HEK293T (cell line): Measurements from ENCODE around the gene DQX1.

ENCODE experiments used
- CTCF ChIA-PET: fragments of 350-600 bp; formaldehyde crosslinking; extraction: SDS; loops from one replicate; lab custom pipeline; 2021; ENCODE audit warnings: antibody characterized with exemption, inconsistent platforms; lab: Yijun Ruan, JAX
- POLR2A ChIA-PET: fragments of 350-600 bp; formaldehyde crosslinking; extraction: SDS; loops from one replicate; lab custom pipeline; 2020; ENCODE audit warnings: antibody characterized with exemption, inconsistent platforms; lab: Yijun Ruan, JAX
- DNase-seq: peaks from one replicate; pipeline ENCODE4 v3.0.0; 2012; ENCODE audit warnings: mixed read lengths; ENCODE audit errors: extremely low spot score
- ARNT ChIP-seq: fragments of 450-650 bp; IDR thresholded peaks from 2 replicates; pipeline ENCODE4 v1.6.1; 2017; ENCODE audit warnings: mild to moderate bottlenecking
- BHLHE40 ChIP-seq: fragments of 450-650 bp; IDR thresholded peaks from 2 replicates; pipeline ENCODE4 v1.6.1; 2016; ENCODE audit warnings: mild to moderate bottlenecking, moderate library complexity, borderline replicate concordance
- CTBP1 ChIP-seq: fragments of 450-650 bp; IDR thresholded peaks from 2 replicates; pipeline ENCODE4 v1.6.1; 2016; ENCODE audit warnings: borderline replicate concordance
- ELF4 ChIP-seq: fragments of 450-650 bp; IDR thresholded peaks from 2 replicates; pipeline ENCODE4 v1.6.1; 2017; ENCODE audit warnings: antibody characterized with exemption
- FOXA1 ChIP-seq: fragments of 450-650 bp; IDR thresholded peaks from 2 replicates; pipeline ENCODE4 v1.6.1; 2016; ENCODE audit warnings: mild to moderate bottlenecking
- FOXK2 ChIP-seq: fragments of 450-650 bp; IDR thresholded peaks from 2 replicates; pipeline ENCODE4 v1.6.1; 2016; ENCODE audit warnings: mild to moderate bottlenecking
- FOXM1 ChIP-seq: fragments of 450-650 bp; IDR thresholded peaks from 2 replicates; pipeline ENCODE4 v1.6.1; 2017; ENCODE audit warnings: mild to moderate bottlenecking, borderline replicate concordance
- HDGF ChIP-seq: fragments of 450-650 bp; IDR thresholded peaks from 2 replicates; pipeline ENCODE4 v1.6.1; 2017; ENCODE audit warnings: antibody characterized with exemption, borderline replicate concordance
- L3MBTL2 ChIP-seq: fragments of 450-650 bp; conservative IDR thresholded peaks from 2 replicates; pipeline ENCODE4 v1.6.1; 2016; ENCODE audit warnings: mild to moderate bottlenecking
- LEF1 ChIP-seq: fragments of 450-650 bp; IDR thresholded peaks from 2 replicates; pipeline ENCODE4 v1.6.1; 2017; ENCODE audit warnings: mild to moderate bottlenecking, borderline replicate concordance
- NFRKB ChIP-seq: fragments of 450-650 bp; IDR thresholded peaks from 2 replicates; pipeline ENCODE4 v1.6.1; 2016; ENCODE audit warnings: mild to moderate bottlenecking, moderate library complexity
- SP1 ChIP-seq: fragments of 450-650 bp; IDR thresholded peaks from 2 replicates; pipeline ENCODE4 v1.6.1; 2017
- SUZ12 ChIP-seq: fragments of 450-650 bp; IDR thresholded peaks from 2 replicates; pipeline ENCODE4 v1.6.1; 2016; ENCODE audit warnings: mild to moderate bottlenecking
- TARDBP ChIP-seq: fragments of 450-650 bp; IDR thresholded peaks from 2 replicates; pipeline ENCODE4 v1.6.1; 2016
- ZNF384 ChIP-seq: fragments of 450-650 bp; IDR thresholded peaks from 2 replicates; pipeline ENCODE4 v1.6.1; 2016
- TF ChIP-seq, protein P1 (sequence below): fragments of 450-650 bp; IDR thresholded peaks from 2 replicates; pipeline ENCODE4 v1.6.1; 2016

The DQX1 gene

DNA sequence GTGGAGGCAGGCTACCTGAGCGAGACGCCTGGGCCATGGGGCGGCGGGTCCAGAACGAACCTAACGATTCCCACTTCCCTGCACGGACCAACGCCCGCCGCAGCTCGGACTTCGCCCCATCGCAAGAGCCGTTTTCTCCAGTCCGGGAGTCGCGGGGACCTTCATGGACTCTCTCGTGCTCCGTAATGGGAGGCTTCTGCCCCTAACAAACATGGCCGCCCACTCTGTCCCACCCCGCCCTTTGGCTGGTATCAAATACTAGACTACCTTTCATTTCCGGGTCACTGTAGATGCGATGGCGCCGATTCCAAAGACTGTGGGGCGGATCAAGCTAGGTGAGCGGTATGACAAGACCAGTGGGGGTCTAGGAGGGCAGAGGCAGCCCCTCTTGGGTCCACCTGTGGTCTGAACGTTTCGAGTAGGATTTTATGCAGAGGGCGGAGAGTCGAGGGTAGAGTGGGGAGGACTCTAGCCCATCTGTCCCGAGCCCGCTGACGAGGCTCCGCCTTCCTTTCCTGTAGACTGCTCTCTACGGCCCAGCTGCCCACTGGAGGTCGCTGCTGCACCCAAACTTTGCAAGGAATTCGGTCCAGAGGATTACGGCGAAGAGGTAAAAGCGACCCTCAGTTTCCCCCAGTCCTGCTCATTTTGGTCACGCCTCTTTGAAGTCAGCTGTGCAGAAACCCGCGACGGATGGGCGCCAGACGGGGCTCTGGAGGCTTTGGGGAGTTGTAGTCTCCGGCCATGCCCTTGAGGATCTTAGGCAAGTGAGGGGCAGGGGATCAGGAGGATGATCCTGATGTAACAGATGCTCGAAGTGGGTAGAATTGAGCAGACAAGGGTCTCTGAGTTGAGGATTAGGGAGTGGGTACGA, 43.0 kb downstream of the DQX1 start, which contains the start of the genes CCDC142 and TTC31:
Gene CCDC142 (minus strand): TSS at position 198 of the 874 bp plus-strand sequence. CDS start 161 bp downstream, at position 37.
Gene TTC31 (plus strand): TSS at position 281 of the 874 bp plus-strand sequence. CDS start 15 bp downstream, at position 296.
- POLR2A ChIA-PET, result interaction anchor here (0.6 to 4.1 kb wide), 17 partner anchors 8 to 106 kb away, joined by 3 to 46 read pairs (median 5); partner anchors contain the start of genes AUP1, DQX1, HTRA2 and MRPL53
- CTCF ChIA-PET, result interaction anchor here (0.7 to 1.5 kb wide), 9 partner anchors 8 to 392 kb away, joined by 3 to 10 read pairs (median 3); partner anchors contain the start of gene WBP1
- TF ChIP-seq ELF4 (peak; percentile 57; the same call in 1 of the 2 replicates), L3MBTL2 (no peak)
- DNase-seq, result peak; percentile 88

DNA sequence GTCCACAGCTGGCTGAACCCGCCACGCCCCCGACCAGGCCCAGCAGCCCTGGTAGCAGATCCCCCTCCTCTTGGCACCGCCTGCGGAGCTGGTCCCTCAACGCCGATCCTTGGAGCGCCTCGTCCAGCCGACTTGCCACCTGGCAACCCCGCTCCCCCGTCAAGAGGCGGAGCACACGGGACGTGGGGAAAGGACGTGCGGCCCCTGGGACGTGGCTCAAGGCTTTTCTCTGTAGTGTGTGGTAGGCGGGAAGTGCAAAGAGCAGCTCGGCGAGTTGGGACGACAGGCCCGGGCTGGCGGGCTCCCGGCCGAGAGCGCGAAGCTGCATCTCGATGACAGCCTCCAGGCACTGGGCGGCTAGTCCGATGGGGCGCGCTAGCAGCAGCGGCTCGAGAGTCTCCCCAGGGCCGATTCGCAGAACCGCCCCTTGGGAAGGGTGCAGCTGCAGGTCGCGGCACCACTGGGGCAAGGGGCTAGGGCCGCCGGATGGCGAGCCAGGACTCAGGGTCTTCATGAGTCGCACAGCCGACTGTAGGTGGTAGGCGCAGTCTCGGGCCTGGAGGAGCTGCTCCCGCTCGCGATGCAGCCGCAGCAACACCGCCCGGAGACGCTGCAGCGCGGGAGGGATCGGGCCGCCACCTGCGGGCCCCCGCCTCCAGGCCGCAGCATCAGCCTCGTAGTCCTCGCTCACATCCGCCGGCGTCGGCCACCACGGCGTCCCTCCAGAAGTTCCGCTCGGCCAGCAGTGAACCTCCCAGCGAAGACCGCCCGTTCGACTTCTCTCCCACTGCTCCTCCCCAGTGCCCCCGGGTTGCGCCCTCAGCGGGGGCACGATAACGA, 43.9 kb downstream of the DQX1 start:
- DNase-seq, result peak; percentile 46
- ChIA-PET POLR2A (interaction anchor here (0.8 to 4.1 kb wide), 17 partner anchors 7 to 112 kb away, joined by 3 to 46 read pairs (median 6); partner anchors contain the start of genes AUP1, DQX1, HTRA2 and INO80B), CTCF (interaction anchor here (0.7 to 1.5 kb wide), 9 partner anchors 7 to 392 kb away, joined by 3 to 10 read pairs (median 3); partner anchors contain the start of gene HTRA2)
- no peak for TF ChIP-seq HDGF
- no peak for TF ChIP-seq BHLHE40
- no peak for TF ChIP-seq FOXA1
- no peak for TF ChIP-seq TARDBP
- TF ChIP-seq LEF1, result no peak
- TF ChIP-seq NFRKB, result no peak
- no peak for TF ChIP-seq SP1
- no peak; the same call in 1 of the 2 replicates for TF ChIP-seq L3MBTL2
- no peak for TF ChIP-seq FOXK2
- TF ChIP-seq SUZ12, result no peak
- no peak for TF ChIP-seq ARNT
- no peak for TF ChIP-seq CTBP1
- TF ChIP-seq ZNF384, result no peak
- TF ChIP-seq ELF4, result no peak
- no peak for TF ChIP-seq FOXM1

DNA sequence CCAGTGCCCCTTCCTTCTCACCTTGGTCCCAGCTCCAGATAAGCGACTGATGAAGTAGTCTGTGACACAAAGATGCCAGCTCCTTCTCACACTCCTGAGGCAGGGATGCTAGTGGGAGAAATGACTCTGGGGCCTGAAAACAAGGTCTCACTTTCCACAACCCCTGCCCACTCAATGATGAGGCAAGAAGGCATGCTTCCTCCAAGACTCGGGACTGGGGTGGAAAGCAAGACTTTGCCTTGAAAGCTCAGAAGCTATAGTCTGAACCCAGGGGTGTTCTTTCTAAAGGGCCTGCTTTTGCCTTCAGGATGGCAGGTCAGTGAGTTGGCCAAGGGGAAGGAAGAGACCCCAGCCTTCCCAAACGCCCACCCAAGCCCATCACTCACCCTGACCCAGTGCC, 44.6 kb downstream of the DQX1 start:
- TF ChIP-seq FOXM1, result no peak
- TF ChIP-seq, protein P1, sequence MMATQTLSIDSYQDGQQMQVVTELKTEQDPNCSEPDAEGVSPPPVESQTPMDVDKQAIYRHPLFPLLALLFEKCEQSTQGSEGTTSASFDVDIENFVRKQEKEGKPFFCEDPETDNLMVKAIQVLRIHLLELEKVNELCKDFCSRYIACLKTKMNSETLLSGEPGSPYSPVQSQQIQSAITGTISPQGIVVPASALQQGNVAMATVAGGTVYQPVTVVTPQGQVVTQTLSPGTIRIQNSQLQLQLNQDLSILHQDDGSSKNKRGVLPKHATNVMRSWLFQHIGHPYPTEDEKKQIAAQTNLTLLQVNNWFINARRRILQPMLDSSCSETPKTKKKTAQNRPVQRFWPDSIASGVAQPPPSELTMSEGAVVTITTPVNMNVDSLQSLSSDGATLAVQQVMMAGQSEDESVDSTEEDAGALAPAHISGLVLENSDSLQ, result no peak
- TF ChIP-seq SUZ12, result no peak
- TF ChIP-seq L3MBTL2, result no peak
- no peak for TF ChIP-seq FOXA1
- TF ChIP-seq FOXK2, result no peak
- TF ChIP-seq ARNT, result no peak
- no peak for TF ChIP-seq NFRKB
- TF ChIP-seq SP1, result no peak
- no peak for TF ChIP-seq CTBP1
- TF ChIP-seq LEF1, result no peak
- no peak for TF ChIP-seq HDGF
- TF ChIP-seq BHLHE40, result no peak
- no peak for TF ChIP-seq TARDBP
- TF ChIP-seq ZNF384, result no peak
- TF ChIP-seq ELF4, result no peak
- CTCF ChIA-PET, result interaction anchor here (0.8 to 1.3 kb wide), 2 partner anchors 14 to 49 kb away, joined by 4 to 5 read pairs; partner anchors contain the start of gene HTRA2
- DNase-seq, result no peak
- POLR2A ChIA-PET, result interaction anchor here (0.9 to 4.1 kb wide), 11 partner anchors 9 to 112 kb away, joined by 3 to 46 read pairs (median 15); partner anchors contain the start of genes AUP1, HTRA2, INO80B and MOGS

DNA sequence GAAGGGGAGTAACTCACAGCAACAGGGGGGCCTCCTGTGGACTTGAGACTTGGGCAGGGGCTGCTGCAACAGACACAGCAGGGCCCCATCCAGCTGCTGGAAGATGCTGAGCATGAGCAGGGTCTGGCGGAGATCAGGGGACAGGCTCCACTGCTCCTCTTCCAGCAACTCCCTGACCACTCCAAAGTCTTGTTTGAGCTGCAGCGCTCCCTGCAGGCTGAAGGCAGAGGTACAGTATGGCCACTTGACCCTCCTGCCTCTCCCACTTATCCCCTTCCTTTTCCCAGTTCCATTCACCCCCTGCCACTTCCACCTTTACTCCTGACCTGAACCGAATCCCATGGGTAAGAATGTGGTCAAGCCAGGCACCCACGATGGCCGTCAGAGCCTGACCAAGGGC, 51.1 kb downstream of the DQX1 start:
- DNase-seq, result no peak
- CTCF ChIA-PET, result interaction anchor here (0.6 to 1.6 kb wide), 4 partner anchors 8 to 79 kb away, joined by 3 to 4 read pairs (median 3); partner anchors contain the start of genes CCDC142 and TTC31
- POLR2A ChIA-PET, result interaction anchor here (0.9 to 5.4 kb wide), 4 partner anchors 8 to 58 kb away, joined by 3 to 62 read pairs (median 4); partner anchors contain the start of genes CCDC142, MOGS, TTC31 and WBP1
- TF ChIP-seq NFRKB, result no peak
- TF ChIP-seq, protein P1, result no peak

DNA sequence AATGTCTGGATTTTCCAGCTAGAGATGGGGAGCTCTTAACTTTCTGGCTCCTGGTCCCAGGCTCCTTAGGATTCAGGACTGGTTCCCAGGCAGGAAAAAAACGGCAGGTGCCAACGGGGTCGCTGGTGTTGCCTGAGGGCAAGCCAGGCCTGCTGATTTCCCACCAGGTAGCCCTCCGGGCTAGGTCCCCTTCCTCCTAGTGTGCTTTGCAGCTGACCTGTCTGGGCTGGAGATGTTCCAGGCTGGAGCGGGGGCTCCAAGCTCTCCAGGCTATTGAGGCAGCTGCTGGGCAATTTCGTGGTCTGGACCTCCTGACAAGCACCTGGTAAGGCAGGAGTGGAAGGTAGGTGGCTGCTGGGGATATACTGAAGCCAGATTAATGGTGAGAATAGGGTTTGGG, 51.5 kb downstream of the DQX1 start:
- TF ChIP-seq, protein P1, result no peak
- TF ChIP-seq FOXK2 (no peak), SP1 (no peak), ARNT (no peak), L3MBTL2 (no peak), BHLHE40 (no peak), HDGF (no peak), FOXA1 (no peak), CTBP1 (no peak), NFRKB (no peak), TARDBP (no peak), ELF4 (no peak), FOXM1 (no peak), ZNF384 (no peak), SUZ12 (no peak), LEF1 (no peak)
- POLR2A ChIA-PET, result interaction anchor here (0.9 to 5.4 kb wide), 4 partner anchors 8 to 58 kb away, joined by 3 to 62 read pairs (median 4); partner anchors contain the start of genes CCDC142, MOGS, TTC31 and WBP1
- CTCF ChIA-PET, result interaction anchor here (0.6 to 1.6 kb wide), 5 partner anchors 35 to 650 kb away, joined by 3 to 4 read pairs (median 3); no protein-coding TSS in a partner anchor
- DNase-seq, result no peak
